ENCODE data around the gene IFRD2.
A peak's percentile ranks its signal among the peaks of the same experiment; 100 is the strongest.
"Not testable (repeated sequence)": the region's sequence is repeated elsewhere in the genome, so short reads cannot be mapped to it uniquely, and the experiment has no call there.

Gene IFRD2

DNA sequence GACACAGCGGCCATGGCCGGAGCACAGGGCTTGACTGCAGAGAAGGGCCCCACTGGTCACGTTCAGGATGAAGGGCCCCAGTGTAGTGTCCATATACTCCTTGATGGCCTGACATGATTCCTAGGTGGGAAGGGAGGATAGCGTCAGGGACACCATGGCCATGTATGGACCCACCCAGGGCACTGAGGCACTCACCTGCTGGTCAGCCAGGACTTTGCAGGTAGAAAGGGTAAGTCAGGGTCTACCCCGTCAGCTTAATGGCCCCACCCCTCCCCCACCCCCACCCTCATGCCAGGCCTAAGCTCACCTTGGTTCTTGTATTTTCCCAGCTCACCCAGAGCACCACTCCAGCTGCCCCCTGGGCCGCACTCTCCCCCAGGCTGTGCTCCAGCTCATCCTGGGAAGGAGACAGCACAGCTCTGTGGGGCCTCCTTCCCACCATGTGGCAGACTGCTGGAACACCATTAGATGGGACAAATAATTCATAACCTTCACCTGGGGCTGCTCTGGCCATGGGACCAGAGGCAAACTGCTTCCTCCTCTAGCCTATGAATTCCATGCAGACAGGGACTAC lies 8.5 kb upstream of the IFRD2 start:
- DNase-seq, result no peak

DNA sequence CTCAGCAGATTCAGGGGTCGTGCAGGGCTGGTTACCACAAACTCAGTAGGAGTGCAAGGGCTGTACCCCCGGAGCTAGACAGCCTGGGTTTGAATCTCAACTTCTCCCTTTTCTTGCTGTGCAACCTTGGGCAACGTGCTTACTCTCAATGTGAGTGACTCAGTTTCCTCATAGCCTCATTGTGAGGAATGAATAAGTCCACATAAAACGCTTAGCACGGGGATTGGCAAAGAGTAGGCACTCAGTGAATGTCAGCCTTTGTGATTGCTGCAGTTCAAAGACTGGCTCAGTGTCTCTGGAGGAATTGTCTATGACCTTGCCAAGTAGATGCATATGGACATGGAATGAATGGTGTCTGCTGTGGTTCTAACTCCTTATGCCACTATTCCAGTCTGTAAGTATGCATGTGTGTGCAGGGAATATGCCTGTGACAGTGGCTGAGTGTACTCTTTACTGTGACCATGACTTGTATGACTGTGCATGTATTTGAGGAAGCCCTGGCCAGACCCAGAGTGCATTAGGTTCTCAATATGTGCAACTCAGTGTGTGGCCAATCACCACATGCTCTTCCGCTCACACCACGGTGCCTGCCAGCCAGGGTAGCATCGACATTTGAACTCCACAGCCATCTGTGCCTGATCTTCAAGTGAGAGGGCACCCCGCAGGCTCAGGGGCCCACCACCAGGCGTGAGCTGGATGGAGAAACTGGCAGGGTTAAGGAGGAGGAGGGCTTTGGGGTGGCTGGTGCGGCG lies 7.9 kb upstream of the IFRD2 start:
- DNase-seq, result peak; percentile 66

DNA sequence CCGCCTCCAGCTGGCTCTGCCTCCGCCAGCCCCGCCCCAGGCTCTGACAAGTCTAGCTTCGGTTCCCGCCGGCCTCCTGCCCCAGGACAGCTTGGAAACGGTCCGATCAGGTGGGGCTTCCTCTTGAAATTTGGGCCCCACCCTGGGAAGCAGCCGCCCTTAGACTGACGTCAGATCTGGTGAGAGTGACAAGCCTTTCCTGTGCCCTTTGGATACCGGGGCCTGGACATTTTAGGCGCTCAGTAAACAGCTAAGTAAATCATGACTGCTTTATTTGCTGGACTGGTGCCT lies 7.4 kb upstream of the IFRD2 start:
- no peak for DNase-seq

DNA sequence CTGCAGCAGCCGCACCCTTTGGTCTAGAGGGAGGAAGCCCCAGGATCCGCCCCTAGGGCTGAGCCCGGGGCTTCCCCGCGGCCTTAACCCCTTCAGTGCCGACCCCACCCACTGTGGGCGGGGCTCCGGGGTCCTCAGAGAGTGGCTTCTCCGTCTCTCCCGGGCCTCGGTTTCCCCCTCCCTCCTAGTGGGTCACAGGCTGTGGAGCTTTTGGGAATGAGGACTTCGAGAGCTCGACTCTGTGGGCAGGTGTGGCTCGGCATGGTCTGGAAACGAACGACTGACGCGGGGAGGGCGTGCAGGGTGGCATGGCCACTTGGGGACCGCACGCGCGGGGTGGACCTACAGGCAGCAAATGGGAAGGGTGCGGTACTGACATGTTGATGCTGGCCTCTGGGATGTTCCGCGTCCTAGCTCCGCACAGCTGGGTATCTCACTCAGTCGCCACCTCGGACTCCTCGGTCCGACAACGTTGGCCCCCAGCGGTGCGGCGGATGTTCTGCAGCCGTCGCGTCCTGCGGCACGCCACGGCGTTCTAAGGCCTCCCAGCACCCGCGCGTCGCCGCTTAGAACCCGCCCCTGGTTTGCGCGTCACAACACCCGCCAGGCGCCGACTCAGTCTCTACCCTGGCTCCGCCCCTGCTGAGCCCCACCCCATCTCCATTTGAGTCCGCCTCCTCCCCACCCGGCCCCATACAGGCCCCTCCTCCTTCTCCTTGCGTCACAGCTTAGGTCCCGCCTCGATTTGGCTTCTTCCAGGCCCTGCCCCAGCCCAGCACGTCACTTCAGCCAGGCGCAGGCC lies 6.8 kb upstream of the IFRD2 start, which contains the start of the genes HYAL3 and NAA80:
TSS of gene HYAL3 (minus strand) at position 570 of the 802 bp plus-strand sequence. CDS start 3,803 bp downstream, outside the sequence.
TSS of gene NAA80 (minus strand) at position 570 of the 802 bp plus-strand sequence. CDS start 1,942 bp downstream, outside the sequence.
- peak; percentile 97 for DNase-seq

DNA sequence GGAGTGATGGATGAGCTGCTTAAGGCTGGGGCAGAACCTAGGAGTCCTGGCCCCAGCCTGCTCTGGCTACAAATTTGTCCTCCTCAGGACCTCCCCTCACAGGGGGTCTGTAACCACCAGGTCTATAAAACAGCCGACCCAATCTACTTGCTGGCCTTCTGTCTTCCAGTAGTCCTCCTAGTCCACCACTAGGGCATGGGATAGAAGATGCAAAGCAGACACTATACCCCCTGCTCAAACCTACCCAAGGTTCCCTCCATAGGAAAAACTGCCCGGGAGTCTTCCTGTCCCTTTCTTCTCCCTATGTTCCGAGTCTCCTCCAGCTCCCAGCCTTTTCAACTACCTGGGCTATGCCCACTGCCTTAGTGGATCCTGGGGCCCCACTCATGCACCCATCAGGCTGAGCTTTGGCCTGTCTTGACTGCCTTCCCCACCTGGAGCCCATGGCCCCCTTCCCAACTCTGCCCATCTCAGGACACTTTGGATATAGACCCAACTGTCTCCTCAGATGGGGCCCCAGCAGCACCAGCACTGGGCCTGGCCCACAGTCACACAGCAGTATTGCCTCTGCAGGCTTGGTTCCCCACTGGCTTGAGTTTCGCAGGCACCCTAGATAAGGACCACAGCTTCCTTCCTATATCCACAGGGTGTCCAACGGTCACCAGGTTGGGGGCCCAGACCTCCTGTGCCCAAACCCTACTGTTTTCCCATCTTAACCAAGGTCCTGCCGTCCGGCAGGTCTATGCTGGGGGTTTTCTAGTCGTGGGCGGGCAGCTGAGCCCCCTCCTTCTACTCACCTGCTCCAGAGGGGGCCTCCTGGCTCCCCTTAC lies 5.9 kb upstream of the IFRD2 start:
- DNase-seq, result peak; percentile 55

DNA sequence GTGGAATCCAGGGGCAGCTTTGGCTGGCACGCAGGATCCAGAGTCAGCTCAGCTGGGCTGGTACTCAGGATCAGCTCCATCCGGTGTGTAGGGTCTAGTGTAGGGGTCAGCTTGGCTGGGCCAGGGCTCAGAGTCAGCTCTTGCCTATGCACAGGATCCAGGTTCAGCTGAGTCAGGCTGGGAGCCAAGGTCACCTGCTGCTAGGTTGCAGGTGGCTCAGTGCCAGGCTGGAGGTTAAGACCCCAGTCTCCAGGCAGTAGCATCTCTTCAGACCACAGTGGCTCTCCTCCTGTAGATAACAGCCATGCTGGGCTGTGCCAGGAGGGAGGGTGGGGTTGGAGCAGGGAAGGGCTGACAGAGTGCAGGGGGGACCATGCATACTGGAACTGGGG lies 5.2 kb upstream of the IFRD2 start:
- DNase-seq, result no peak

DNA sequence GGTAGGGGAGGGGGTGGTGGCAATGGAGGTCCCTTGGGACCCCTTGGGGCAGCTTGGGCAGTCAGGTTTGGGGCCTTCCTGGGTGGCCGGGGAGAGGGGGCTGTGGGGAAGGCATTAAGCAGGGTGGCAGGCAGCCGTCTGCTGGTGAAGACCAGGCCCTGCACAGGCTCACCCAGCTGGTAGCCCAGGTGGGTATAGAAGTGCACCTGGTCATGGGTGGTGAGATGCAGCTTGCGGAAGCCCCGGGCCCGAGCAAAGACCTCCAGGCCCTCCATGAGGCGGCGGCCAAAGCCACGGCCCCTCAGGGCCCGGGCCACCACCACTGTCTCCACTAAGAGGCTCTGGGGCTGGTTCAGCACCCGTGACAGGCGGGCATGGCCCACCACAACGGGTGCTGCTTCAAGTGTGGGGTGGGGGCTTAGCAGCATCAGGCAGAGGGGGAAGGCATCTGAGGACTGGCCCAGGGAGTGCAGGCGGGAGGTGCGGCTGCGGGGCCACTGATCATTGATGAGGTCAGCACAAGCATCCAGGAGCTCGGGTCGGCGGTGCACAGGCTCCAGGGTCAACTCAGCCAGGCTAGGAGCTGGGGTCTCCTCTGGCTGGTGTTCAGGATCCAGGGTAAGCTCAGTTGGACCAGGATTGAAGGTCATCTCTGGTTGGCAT lies 4.6 kb upstream of the IFRD2 start:
- DNase-seq, result no peak

DNA sequence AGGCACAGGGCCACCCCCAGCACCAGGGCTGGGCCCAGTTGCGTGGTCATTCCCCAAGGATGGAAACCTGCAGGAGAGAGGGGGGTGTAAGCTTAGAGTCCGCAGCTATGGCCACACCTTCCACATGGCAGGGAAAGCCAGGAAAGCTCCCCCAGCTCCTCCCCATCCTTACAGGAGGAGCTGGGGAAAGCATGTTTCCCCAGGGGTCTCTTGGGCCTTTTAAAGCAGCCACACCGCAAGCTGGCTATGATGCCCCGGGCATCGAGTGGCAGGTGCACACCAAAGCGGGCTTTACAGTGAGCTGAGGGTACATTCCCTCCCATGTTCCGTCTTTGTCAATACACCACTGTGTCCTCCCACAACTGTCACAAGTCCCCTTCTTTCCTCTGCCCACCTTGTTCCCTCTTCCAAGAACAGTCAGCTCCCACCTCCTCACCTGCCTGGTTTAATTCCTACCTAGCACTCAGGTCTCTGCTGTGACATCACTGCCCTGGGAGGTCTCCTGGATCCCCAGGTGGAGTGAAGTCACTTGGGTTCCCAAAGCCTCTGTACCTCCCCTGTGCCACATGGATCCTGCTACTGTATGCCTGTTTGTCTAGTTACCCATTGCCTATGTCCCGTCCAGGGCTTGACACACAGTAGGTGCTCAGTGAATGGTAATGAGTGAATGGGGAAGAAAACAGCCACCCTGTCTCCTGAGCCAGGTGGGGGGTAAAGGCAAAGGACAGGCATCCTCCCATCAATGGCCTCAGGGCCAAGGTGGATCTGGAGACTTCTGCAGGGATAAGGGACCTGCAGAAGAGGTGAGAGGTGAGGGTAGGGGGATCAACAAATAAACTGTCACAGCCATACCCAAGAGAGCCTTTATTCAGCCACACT lies 3.6 kb upstream of the IFRD2 start:
- no peak for DNase-seq

DNA sequence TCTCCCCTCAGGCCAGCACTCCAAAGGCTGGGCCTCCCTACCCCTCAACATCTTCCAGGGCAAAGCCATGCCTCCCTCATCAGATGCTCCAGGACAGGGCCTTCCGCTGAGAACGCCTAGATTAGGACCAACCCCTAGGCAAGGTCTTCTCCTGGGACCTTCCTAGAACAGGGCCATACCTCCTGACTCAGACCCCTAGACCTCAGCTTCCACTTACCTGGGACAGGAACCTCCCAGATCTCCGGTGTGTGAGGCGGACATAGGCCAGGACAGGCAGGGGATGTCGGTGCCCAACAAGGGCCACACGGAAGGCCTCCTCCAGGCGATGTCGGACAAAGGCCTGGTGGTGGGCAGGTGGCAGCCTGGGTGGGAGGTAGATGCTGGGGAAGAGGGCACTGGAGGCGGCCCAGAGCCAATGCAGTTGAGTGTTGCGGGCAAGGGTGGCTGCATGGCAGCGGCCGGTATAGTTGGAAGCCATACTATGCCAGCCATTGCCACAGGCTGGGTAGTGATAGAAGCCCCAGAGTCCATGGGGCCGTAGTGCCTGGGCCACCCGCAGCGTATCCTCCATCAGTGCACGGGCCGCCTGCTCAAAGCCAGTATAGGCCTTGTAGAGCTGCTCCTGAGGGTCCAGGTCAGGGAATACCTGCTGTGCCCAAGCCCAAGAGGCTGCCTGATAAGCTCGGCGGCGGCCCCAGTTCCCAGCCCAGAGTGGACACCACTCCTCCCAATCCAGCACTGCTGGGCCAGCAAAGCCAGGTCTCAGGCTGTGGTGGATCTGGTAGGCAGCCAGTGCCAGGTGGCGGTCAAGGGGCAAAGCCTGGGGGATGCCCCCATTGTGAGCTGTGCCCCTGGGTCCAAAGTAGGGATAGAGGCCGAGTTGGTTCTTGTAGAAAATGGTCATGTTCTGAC lies 2.5 kb upstream of the IFRD2 start:
- no peak for DNase-seq

DNA sequence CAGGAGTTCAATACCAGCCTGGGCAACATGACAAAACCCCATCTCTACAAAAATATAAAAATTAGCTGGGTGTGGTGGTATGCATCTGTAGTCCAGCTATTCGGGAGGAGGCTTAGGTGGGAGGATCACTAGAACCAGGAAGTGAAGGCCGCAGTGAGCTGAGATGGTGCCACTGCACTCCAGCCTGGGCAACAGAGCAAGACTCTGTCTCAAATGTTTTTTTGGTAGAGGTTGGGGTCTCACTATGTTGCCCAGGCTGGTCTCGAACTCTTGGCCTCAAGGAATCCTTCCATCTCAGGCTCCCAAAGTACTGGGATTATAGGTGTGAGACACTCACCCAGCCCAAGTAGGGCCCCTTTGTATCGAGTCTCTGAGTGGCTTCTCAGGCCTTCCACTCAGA lies 1.9 kb upstream of the IFRD2 start:
- no peak for DNase-seq

DNA sequence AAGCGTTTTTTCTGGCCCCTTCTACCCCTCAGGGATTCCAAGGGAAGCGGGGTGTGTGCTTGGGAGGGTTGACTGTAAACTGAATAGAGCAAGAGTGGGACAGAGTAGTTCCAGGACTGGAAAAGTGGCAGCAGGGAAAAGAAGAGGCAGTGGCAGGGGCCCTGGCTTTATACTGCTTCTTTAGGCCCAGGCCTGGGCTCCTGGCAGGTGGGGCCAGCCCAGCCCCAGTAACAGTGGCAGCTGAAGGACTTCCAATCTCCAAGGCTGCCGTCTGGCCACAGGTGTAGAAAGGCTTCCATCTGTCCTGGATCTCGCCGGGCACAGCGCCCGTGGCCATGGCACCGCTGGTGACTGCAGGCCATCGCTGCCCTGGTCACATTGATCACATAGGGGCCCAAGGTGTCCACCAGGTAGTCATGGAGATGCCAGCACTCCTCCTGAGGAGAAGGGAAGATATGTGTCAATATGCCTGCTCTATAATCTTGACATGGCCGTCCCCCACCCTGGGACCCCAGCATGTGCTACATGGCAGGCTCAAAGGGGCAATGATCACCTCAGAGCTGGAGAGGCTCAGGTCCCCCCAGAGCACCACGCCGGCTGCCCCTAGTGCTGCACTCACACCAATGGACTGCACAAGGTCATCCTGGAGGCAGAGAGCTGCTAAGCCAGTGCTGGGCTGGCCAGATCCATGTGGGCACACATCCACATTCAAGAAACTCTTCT lies 1.0 kb upstream of the IFRD2 start:
- DNase-seq, result no peak

DNA sequence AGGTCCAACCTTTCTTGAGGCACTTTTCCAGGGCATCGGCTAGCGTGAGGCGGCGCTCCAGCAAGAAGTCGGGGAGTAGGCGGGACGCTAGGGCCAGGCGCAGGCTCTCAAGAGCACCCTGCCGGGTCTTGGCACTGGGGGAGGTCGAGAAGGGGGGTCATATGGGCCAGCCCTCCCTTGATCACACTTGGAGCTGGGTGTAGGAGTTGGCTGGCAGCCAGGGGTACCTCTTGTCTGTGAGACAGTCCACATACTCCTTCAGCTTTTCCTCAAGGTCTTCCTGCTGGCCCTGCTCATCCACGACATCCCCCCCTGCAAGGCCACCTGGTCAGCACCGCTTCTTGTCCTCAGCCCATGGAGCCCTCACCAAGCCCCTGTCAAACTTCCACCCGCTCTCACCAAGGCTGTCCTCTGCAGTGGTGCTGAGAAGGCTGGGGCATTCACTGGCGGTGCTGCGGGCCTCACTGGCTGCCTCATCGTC lies 2.0 kb downstream of the IFRD2 start:
- DNase-seq, result no peak

DNA sequence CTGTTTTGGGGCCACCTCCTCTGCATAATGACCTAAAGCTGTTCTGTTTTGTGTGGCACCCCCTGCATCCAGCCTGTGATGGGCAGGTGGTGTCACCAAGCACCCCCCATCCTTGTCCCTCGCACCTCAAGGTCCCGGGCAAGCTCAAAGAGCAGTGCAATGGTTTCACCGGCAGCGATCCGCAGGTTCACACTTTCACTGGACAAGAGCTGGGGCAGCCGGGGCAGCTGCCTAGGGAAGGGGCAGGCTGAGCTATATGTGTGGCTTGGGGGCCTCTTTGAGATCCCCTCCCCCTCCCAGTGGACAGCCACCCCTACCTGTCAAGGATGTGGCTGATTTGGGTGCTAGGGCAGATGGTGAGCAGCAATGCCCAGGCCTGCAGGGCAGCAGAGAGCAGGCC lies 3.1 kb downstream of the IFRD2 start:
- no peak for DNase-seq

DNA sequence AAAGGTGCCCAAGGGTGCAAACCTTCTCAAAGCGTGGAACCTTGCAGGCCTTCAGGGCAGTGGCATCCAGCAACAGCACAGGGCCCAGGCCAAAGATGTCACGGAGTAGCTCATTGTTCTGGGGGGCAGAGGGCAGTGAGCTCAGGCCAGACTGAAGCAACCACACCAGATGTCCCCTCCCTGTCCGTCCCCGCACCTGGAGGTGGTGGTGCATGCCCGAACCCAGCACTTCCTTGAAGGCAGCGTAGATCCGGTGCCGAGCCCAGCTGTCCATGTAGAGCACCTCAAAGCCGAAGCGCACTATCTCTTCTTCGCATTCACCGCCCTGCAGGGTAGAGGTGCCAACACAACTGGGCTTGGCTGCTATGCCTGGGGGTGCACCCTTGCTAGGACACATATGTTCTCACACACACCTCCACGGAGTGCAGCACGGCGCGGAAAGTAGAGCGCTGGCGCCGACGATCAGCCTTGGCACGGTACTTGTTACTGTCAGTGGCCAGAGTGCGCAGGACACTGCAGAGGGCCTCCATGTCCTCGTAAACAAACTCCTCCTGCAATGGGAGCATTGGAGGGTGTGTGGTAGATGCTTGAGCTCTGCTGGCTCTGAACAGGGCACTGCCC lies 3.7 kb downstream of the IFRD2 start:
- DNase-seq, result no peak

DNA sequence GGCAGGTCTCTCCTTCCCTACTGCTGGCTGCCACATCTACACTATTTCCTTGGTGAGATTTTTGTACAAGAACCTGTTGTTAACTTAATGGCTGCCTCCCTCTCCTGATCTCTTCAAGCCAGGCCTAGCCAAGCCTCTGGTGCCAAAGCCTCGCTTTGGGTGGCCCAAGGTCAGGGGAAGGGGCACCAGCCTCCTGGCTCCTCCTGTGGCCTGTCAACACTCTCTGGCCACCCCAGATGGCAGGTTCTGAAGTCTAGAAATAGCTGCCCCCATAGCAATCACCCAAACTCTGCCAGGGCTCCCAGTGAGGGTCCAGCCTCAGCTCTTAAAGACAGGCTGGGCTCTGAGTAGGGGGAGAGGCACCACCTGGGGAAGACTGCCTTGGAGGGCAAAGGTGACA lies 5.0 kb downstream of the IFRD2 start:
- DNase-seq, result no peak

DNA sequence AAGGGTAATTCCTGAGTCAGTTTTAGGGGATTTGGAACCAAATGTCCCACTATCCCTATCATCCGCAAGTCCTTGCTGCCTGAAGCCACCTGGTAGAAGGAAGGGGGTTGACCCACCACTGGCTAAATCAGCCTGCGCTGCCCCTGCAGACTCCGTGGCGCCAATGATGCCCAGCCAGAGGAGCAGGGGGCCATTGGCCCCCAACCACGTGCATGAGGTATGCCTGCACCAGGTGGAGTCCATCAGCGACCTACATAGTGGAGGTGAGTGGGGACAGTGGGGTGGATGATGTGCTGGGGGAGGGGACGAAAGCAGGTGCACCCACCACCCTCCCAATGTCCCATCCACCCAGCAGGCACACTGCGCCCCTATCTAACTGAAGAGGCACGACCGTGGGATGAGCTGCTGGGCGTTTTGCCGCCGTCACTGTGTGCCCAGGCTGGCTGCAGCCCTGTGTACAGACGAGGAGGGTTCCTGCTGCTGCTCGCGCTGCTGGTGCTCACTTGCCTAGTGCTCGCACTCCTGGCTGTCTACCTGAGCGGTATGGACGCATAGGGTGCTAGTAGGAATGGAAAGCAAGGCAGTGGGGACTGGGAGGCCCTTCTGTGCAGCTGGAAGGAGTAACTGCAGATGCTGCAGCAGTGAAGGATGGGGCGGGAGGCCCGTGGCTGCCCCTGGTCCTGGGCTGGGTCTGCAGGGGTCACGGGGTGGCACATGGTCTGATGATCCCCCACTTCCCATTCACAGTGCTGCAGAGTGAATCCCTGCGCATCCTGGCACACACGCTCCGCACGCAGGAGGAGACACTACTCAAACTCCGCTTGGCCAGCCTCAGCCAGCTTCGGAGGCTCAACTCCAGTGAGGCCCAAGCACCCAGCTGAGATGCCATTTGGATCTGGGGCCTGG lies 5.7 kb downstream of the IFRD2 start:
- no peak for DNase-seq

DNA sequence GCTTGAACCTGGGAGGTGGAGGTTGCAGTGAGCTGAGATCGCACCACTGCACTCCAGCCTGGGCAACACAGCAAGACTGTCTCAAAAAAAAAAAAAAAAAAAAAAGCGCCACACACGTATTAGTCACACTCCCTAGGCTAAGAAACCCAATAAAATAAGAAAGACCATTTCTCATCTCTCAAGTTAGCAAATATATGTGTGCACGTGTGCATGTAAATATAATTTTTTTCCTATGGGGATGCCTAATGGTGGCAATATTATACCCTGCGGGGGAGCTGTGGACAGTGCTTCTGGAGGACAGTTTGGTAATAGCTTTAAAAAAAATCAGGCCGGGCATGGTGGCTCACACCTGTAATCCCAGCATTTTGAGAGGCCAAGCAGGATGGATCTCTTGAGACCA lies 8.1 kb downstream of the IFRD2 start:
- not testable (repeated sequence) for DNase-seq

Data from GF-D8 (cell line).